Mammary epithelial cell (primary cell): Measurements from ENCODE around the gene IMPACT.

ENCODE experiments used
- EZH2 ChIP-seq: IDR thresholded peaks from 2 replicates; pipeline ENCODE4 v1.6.1; 2012; ENCODE audit warnings: low read length, inconsistent platforms, borderline replicate concordance
- TF ChIP-seq, protein P1 (sequence below), 2 donors: IDR thresholded peaks in 1 of 2; conservative IDR thresholded peaks in 1 of 2; 2 replicates each; pipeline ENCODE4 v1.5.1; 2011 to 2012; ENCODE audit warnings: inconsistent platforms in 2 of 2, low read length in 2 of 2, mild to moderate bottlenecking in 2 of 2, control low read depth in 1 of 2, low read depth in 1 of 2; ENCODE audit not compliant: insufficient read depth in 1 of 2; ENCODE audit errors: extremely low read depth in 1 of 2

DNA sequence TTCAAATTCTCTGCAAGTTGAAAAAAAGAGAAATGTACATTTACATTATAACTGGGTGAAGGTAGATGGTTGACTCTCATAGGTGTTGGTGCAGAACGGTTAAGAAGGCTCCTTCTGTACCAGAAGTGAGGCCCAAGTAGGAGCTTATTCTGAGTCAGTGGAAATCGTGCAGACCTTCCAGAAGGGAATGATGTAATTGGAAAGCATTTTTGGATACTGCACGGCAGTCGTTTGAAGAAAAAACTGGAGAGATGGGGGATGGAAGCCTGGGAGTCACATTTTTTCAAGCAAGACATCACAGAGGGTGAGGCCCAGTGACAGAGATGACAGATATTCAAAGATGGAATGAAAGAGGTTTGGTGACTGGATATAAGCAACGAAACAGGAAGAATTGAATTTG lies 73.3 kb downstream of the IMPACT start:
- TF ChIP-seq, protein P1, sequence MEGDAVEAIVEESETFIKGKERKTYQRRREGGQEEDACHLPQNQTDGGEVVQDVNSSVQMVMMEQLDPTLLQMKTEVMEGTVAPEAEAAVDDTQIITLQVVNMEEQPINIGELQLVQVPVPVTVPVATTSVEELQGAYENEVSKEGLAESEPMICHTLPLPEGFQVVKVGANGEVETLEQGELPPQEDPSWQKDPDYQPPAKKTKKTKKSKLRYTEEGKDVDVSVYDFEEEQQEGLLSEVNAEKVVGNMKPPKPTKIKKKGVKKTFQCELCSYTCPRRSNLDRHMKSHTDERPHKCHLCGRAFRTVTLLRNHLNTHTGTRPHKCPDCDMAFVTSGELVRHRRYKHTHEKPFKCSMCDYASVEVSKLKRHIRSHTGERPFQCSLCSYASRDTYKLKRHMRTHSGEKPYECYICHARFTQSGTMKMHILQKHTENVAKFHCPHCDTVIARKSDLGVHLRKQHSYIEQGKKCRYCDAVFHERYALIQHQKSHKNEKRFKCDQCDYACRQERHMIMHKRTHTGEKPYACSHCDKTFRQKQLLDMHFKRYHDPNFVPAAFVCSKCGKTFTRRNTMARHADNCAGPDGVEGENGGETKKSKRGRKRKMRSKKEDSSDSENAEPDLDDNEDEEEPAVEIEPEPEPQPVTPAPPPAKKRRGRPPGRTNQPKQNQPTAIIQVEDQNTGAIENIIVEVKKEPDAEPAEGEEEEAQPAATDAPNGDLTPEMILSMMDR (conservative IDR thresholded peaks at IDR 0.05 in 1 of 2, IDR thresholded peaks at IDR 0.05 in 1 of 2; ENCODE audit: extremely low read depth in 1 of 2, insufficient read depth in 1 of 2, low read depth in 1 of 2, low read length in 2 of 2), result no peak
- TF ChIP-seq EZH2, result no peak
